GM06990 (cell line): ENCODE measurements around the gene CELF3.

Experiments
- DNase-seq: peaks from one replicate; pipeline ENCODE4 v3.0.0-alpha.2; 2011; ENCODE audit not compliant: insufficient read length; ENCODE audit errors: extremely low read depth
- H3K27me3 ChIP-seq: replicated peaks from 2 replicates; pipeline ENCODE4 v1.6.0; 2011; ENCODE audit warnings: low read length; ENCODE audit not compliant: control insufficient read depth, insufficient read depth
- H3K36me3 ChIP-seq: 2 replicates; pipeline ENCODE4 v1.5.1; 2011; ENCODE audit warnings: low read length; ENCODE audit not compliant: control insufficient read depth, insufficient read depth
- H3K4me3 ChIP-seq: replicated peaks from 2 replicates; pipeline ENCODE4 v1.5.1; 2011; ENCODE audit warnings: low read depth, mild to moderate bottlenecking, control low read depth, low read length
- CTCF ChIP-seq: IDR thresholded peaks from 2 replicates; pipeline ENCODE4 v1.5.1; 2011; ENCODE audit warnings: low read length, control low read depth, mild to moderate bottlenecking, inconsistent platforms; ENCODE audit not compliant: insufficient read depth, poor library complexity, severe bottlenecking

Gene CELF3

GRCh38 chr1:151721788-151722510 lies 5.3 kb upstream of the CELF3 start:
- no peaks in the 10 kb centered on the region; the same call in none of the 2 replicates for H3K27me3 ChIP-seq

GRCh38 chr1:151720974-151721787 lies 4.6 kb upstream of the CELF3 start, which contains the start of gene RIIAD1:
RIIAD1 (plus strand) TSS chr1:151721522; CDS start chr1:151721537, 15 bp downstream.
- no peak for TF ChIP-seq CTCF
- no peaks in the 10 kb centered on the region; the same call in none of the 2 replicates for H3K27me3 ChIP-seq
- H3K36me3 ChIP-seq = no peaks in the 10 kb centered on the region
- peak; percentile 59 for DNase-seq
- H3K4me3 ChIP-seq = peak within 1 kb of the TSS; percentile 47

More at GRCh38 chr1:151721788-151722510, 5.3 kb upstream of the CELF3 start:
- Histone ChIP-seq H3K36me3 (no peaks in the 10 kb centered on the region), H3K4me3 (peak overlapping the region; percentile 47)
- no peak for TF ChIP-seq CTCF
- no peak for DNase-seq

- Histone ChIP-seq H3K4me3 (peak overlapping the region; percentile 47), H3K27me3 (no peaks in the 10 kb centered on the region; the same call in none of the 2 replicates), H3K36me3 (no peaks in the 10 kb centered on the region)
- no peak for DNase-seq
- TF ChIP-seq CTCF = no peak
These were observed 4.0 kb upstream of the CELF3 start for GRCh38 chr1:151720554-151720953.

GRCh38 chr1:151720125-151720524 lies 3.5 kb upstream of the CELF3 start:
- DNase-seq = no peak
- no peak for TF ChIP-seq CTCF
- H3K27me3 ChIP-seq = no peaks in the 10 kb centered on the region; the same call in none of the 2 replicates
- H3K36me3 ChIP-seq = no peaks in the 10 kb centered on the region
- no peak overlapping the region for H3K4me3 ChIP-seq

GRCh38 chr1:151718666-151719065 lies 2.1 kb upstream of the CELF3 start:
- no peak for DNase-seq
- Histone ChIP-seq H3K4me3 (no peak overlapping the region), H3K27me3 (no peaks in the 10 kb centered on the region; the same call in none of the 2 replicates), H3K36me3 (no peaks in the 10 kb centered on the region)
- no peak for TF ChIP-seq CTCF
